ENCODE results near the gene PARD6A. TPM values are rescaled to one million over a fixed set of nuclear protein-coding genes. Genes with fewer than 3 reads are reported as not detected.
A peak's percentile ranks its signal among the peaks of the same experiment; 100 is the strongest.

The PARD6A gene, protein sequence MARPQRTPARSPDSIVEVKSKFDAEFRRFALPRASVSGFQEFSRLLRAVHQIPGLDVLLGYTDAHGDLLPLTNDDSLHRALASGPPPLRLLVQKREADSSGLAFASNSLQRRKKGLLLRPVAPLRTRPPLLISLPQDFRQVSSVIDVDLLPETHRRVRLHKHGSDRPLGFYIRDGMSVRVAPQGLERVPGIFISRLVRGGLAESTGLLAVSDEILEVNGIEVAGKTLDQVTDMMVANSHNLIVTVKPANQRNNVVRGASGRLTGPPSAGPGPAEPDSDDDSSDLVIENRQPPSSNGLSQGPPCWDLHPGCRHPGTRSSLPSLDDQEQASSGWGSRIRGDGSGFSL
- total RNA-seq (6.2 TPM), polyA plus RNA-seq (10 to 100 TPM; 14.4 to 19.9 (median 18.2) TPM)

DNA sequence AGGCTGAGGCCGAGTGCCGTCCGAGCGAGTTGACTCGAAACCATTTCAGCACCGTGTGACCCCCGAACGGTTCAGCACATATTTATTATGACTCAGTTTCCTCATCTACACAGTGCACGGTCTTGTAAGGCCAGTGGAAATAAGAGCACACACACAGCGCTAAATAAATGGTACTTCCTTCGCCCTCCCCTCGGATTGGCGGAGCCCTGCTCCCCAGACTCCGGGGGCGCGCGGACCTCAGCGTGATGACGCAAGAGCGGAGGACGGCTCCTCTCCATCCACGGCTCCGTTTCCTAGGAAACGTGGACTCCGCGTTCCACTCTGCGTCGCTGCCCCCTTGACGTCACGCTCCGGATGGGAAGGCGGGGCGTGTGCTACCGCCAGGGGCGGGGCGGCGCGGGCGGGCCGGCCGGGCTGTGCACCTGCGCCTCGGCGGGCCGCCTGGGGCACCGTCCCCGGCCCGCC is at the start of gene PARD6A:
TSS of gene PARD6A (plus strand) at position 397 of the 465 bp plus-strand sequence. CDS start 79 bp downstream, outside the sequence.
- Mint-ChIP-seq H3K36me3 (peaks cover 4% of the 10 kb centered on the region), H3K4me1 (peaks cover 0 to 45% (median 20%) of the 10 kb centered on the region in 4 donors)
- H3K27ac ChIP-seq (ENCODE audit: insufficient read depth, low read length, poor library complexity, severe bottlenecking) = peak within 1 kb of the TSS; percentile 98

DNA sequence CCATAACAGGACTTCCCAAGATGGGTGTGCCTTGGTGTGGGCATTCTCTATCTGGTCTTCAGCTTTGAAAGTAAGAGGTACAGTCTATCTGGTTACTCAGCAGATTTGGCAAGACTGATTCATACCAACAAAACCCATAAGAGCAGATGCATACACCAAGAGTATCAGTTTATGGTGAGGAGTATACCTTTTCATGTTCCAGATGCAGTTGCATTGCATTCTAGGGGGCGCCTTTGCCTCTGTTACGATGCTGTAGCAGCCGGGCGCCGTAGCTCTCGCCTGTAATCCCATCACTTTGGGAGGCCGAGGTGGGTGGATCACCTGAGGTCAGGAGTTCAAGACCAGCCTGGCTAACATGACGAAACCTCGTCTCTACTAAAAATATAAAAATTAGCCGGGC is 47.0 kb upstream of the PARD6A start:
- Histone ChIP-seq H3K4me1 (ENCODE audit: control insufficient read depth, insufficient read depth, low read length, poor library complexity, severe bottlenecking) (peaks cover 3% of the 10 kb centered on the region), H3K4me3 (ENCODE audit: low read depth, low read length) (no peak overlapping the region), H3K27me3 (ENCODE audit: control insufficient read depth, insufficient read depth, low read length) (no peaks in the 10 kb centered on the region), H3K36me3 (ENCODE audit: control insufficient read depth, insufficient read depth, low read length) (peaks cover 74% of the 10 kb centered on the region), H3K9me3 (ENCODE audit: control insufficient read depth in 2 of 2, low read length in 2 of 2) (no peaks in the 10 kb centered on the region), H3K27ac (ENCODE audit: insufficient read depth, low read length, poor library complexity, severe bottlenecking) (no peak overlapping the region)
- H3K4me3 Mint-ChIP-seq = no peak overlapping the region
- peaks cover 0 to 9% (median 5%) of the 10 kb centered on the region in 4 donors for H3K4me1 Mint-ChIP-seq
- no peaks in the 10 kb centered on the region for H3K27me3 Mint-ChIP-seq
- H3K36me3 Mint-ChIP-seq = peaks cover 15% of the 10 kb centered on the region
- H3K9me3 Mint-ChIP-seq = no peaks in the 10 kb centered on the region
- ATAC-seq (ENCODE audit: low read depth in 2 of 2) = no peak
- no peak overlapping the region for H3K27ac Mint-ChIP-seq
- DNase-seq = peak in 1 of 3 donors; percentile 12

More for the DNA sequence above, at the start of gene PARD6A:
- peak within 1 kb of the TSS; percentile 94 for H3K4me3 ChIP-seq (ENCODE audit: low read depth, low read length)
- peaks cover 32% of the 10 kb centered on the region for H3K4me1 ChIP-seq (ENCODE audit: control insufficient read depth, insufficient read depth, low read length, poor library complexity, severe bottlenecking)
- DNase-seq (peak; percentile 95 to 98 (median 95)), ATAC-seq (ENCODE audit: low read depth in 2 of 2) (peak; percentile 85 to 86)
- no peaks in the 10 kb centered on the region for H3K9me3 ChIP-seq (ENCODE audit: control insufficient read depth in 2 of 2, low read length in 2 of 2)
- peaks cover 4% of the 10 kb centered on the region for H3K27me3 Mint-ChIP-seq
- H3K27ac Mint-ChIP-seq = peak within 1 kb of the TSS; percentile 90 to 98 (median 97)
- peak within 1 kb of the TSS; percentile 95 to 100 (median 96) for H3K4me3 Mint-ChIP-seq
- peaks cover 11% of the 10 kb centered on the region for H3K36me3 ChIP-seq (ENCODE audit: control insufficient read depth, insufficient read depth, low read length)
- H3K9me3 Mint-ChIP-seq = no peaks in the 10 kb centered on the region
- no peaks in the 10 kb centered on the region for H3K27me3 ChIP-seq (ENCODE audit: control insufficient read depth, insufficient read depth, low read length)

DNA sequence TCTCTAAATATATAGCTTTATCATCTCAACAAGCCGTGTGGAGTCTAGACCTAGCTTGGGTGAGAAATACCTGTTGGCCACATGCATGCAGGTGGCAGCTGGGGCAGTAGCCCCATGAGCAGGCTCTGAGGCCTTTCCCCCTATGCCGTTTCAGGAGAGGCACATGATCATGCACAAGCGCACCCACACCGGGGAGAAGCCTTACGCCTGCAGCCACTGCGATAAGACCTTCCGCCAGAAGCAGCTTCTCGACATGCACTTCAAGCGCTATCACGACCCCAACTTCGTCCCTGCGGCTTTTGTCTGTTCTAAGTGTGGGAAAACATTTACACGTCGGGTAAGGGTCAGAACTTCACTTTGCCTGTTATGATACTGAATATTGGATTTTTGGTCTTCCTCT is 32.5 kb upstream of the PARD6A start:
- no peaks in the 10 kb centered on the region for H3K27me3 ChIP-seq (ENCODE audit: control insufficient read depth, insufficient read depth, low read length)
- ATAC-seq (ENCODE audit: low read depth in 2 of 2) = no peak
- no peak overlapping the region for H3K4me3 ChIP-seq (ENCODE audit: low read depth, low read length)
- Mint-ChIP-seq H3K27me3 (no peaks in the 10 kb centered on the region), H3K36me3 (peaks cover 44% of the 10 kb centered on the region), H3K27ac (peak overlapping the region in 1 of 3 donors; percentile 78), H3K9me3 (no peaks in the 10 kb centered on the region), H3K4me3 (no peak overlapping the region), H3K4me1 (peaks cover 0 to 5% (median 1%) of the 10 kb centered on the region in 4 donors)
- no peaks in the 10 kb centered on the region for H3K9me3 ChIP-seq (ENCODE audit: control insufficient read depth in 2 of 2, low read length in 2 of 2)
- no peaks in the 10 kb centered on the region for H3K4me1 ChIP-seq (ENCODE audit: control insufficient read depth, insufficient read depth, low read length, poor library complexity, severe bottlenecking)
- DNase-seq = no peak
- no peak overlapping the region for H3K27ac ChIP-seq (ENCODE audit: insufficient read depth, low read length, poor library complexity, severe bottlenecking)
- H3K36me3 ChIP-seq (ENCODE audit: control insufficient read depth, insufficient read depth, low read length) = peaks cover 76% of the 10 kb centered on the region

DNA sequence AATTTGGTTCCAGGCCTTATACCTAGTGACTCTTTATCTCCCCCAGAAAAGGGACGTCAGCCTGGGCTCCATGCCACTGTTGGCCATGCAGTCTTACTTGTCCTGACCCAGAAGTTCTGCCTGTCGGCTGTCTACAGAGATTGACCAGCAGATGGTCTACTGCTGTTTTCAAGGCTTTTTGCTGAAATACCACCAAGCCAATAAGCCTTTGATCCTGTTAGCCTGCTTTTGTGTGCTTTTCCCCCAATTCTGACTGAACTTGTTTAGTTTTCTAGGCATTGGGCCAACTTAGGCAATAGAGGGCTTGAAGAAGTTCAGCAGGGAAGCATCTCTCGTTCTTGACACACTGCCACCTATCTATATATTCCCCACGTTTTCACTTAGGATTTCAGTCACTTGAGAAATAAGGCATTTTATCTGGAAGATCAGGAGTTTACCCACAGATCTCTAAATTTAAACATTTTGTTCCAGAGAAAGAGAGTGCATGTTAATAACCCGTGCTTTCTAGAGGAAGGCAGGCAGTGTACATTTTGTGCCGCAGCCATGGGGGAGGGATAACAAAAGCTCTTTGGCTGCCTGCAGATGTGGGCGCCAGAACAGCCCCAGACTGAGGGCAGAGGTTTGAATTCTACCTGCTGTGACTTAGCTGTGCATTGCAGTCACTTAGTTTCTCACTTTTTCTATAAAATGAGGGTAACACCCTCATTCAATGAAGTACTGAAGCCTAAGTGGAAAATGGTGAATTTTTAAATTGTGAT is 28.2 kb upstream of the PARD6A start:
- Histone ChIP-seq H3K9me3 (ENCODE audit: control insufficient read depth in 2 of 2, low read length in 2 of 2) (no peaks in the 10 kb centered on the region), H3K4me1 (ENCODE audit: control insufficient read depth, insufficient read depth, low read length, poor library complexity, severe bottlenecking) (no peaks in the 10 kb centered on the region), H3K27me3 (ENCODE audit: control insufficient read depth, insufficient read depth, low read length) (no peaks in the 10 kb centered on the region), H3K36me3 (ENCODE audit: control insufficient read depth, insufficient read depth, low read length) (peaks cover 80% of the 10 kb centered on the region), H3K27ac (ENCODE audit: insufficient read depth, low read length, poor library complexity, severe bottlenecking) (no peak overlapping the region), H3K4me3 (ENCODE audit: low read depth, low read length) (no peak overlapping the region)
- Mint-ChIP-seq H3K27me3 (no peaks in the 10 kb centered on the region), H3K4me1 (peaks cover 0 to 5% (median 1%) of the 10 kb centered on the region in 4 donors), H3K4me3 (no peak overlapping the region), H3K9me3 (no peaks in the 10 kb centered on the region), H3K27ac (peak overlapping the region; percentile 37 to 63 (median 47)), H3K36me3 (peaks cover 34% of the 10 kb centered on the region)
- DNase-seq (no peak), ATAC-seq (ENCODE audit: low read depth in 2 of 2) (no peak)

DNA sequence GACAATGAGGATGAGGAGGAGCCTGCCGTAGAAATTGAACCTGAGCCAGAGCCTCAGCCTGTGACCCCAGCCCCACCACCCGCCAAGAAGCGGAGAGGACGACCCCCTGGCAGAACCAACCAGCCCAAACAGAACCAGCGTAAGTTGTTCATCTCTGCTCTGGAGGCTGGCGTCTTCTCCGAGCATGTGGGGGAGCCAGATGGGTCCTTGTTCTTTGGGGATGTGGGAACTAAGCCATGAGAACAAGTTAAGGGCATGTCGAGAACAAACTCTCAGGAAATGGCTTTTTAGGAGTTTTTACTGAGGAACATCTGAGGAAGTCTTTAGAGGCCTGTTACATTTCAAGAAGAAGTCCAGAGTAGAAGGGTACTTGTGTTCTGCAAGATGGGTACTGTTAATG is 24.0 kb upstream of the PARD6A start:
- ATAC-seq (ENCODE audit: low read depth in 2 of 2) = no peak
- Histone ChIP-seq H3K27ac (ENCODE audit: insufficient read depth, low read length, poor library complexity, severe bottlenecking) (no peak overlapping the region), H3K27me3 (ENCODE audit: control insufficient read depth, insufficient read depth, low read length) (no peaks in the 10 kb centered on the region), H3K4me3 (ENCODE audit: low read depth, low read length) (no peak overlapping the region), H3K9me3 (ENCODE audit: control insufficient read depth in 2 of 2, low read length in 2 of 2) (no peaks in the 10 kb centered on the region), H3K36me3 (ENCODE audit: control insufficient read depth, insufficient read depth, low read length) (peaks cover 65% of the 10 kb centered on the region), H3K4me1 (ENCODE audit: control insufficient read depth, insufficient read depth, low read length, poor library complexity, severe bottlenecking) (no peaks in the 10 kb centered on the region)
- Mint-ChIP-seq H3K36me3 (peaks cover 36% of the 10 kb centered on the region), H3K4me3 (no peak overlapping the region), H3K9me3 (no peaks in the 10 kb centered on the region), H3K4me1 (no peaks in the 10 kb centered on the region), H3K27me3 (no peaks in the 10 kb centered on the region), H3K27ac (no peak overlapping the region)
- DNase-seq = no peak

DNA sequence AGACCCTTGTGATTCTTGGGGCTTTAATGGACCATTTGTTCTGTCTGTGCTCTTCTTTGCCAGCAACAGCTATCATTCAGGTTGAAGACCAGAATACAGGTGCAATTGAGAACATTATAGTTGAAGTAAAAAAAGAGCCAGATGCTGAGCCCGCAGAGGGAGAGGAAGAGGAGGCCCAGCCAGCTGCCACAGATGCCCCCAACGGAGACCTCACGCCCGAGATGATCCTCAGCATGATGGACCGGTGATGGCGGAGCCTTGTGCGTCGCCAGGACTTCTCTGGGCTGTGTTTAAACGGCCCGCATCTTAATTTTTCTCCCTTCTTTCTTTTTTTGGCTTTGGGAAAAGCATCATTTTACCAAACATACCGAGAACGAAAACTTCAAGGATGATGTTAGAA is 23.1 kb upstream of the PARD6A start:
- no peaks in the 10 kb centered on the region for H3K9me3 Mint-ChIP-seq
- no peaks in the 10 kb centered on the region for H3K4me1 Mint-ChIP-seq
- Histone ChIP-seq H3K27me3 (ENCODE audit: control insufficient read depth, insufficient read depth, low read length) (no peaks in the 10 kb centered on the region), H3K4me1 (ENCODE audit: control insufficient read depth, insufficient read depth, low read length, poor library complexity, severe bottlenecking) (no peaks in the 10 kb centered on the region), H3K9me3 (ENCODE audit: control insufficient read depth in 2 of 2, low read length in 2 of 2) (no peaks in the 10 kb centered on the region), H3K27ac (ENCODE audit: insufficient read depth, low read length, poor library complexity, severe bottlenecking) (no peak overlapping the region), H3K4me3 (ENCODE audit: low read depth, low read length) (no peak overlapping the region), H3K36me3 (ENCODE audit: control insufficient read depth, insufficient read depth, low read length) (peaks cover 55% of the 10 kb centered on the region)
- peak overlapping the region in 1 of 4 donors; percentile 47 for H3K4me3 Mint-ChIP-seq
- DNase-seq = no peak
- ATAC-seq (ENCODE audit: low read depth in 2 of 2) = no peak
- no peak overlapping the region for H3K27ac Mint-ChIP-seq
- peaks cover 29% of the 10 kb centered on the region for H3K36me3 Mint-ChIP-seq
- H3K27me3 Mint-ChIP-seq = no peaks in the 10 kb centered on the region

DNA sequence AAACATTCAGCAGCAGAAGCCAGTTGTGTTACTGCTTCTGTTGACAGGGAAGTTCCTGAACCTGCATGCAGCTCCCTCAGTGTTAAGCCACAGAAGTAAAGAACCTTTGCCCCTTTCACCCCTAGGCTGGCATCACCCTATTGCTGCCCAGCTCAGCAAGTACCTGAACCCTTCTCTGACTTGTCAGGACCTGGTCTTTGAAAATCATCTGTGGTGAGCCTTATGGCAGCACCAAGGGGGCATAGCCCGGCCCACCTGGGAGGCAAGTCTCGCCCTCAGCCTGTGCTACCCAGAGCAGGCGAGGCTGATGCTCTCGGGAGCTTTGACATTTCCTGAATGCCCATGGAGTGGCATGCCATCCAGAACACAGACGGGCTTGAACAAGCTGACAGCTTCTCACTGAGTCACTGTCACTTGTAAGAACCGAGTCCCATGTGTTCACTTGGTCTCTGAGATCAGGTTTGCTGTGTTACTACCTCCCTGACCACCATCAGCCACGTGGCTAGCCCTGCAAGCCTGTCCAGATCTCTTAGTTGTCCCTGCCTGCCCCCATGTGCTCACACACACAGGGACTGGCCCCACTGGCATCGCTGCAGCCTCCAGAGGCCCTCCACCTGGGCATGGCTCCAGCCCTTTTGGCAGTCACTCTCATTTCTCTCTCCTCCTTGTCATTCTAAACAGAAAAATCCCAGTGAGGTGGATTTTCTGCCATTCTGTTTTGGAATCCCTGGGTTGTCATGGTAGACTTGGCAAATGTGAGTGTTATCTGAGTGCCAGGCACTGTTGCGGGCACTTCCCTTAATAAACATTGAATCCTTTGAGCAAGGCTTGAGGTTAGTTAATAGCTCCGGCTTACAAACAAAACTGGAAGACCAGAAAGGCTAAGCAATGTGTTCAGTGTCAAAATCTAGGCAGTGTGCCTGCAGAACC is 18.7 kb upstream of the PARD6A start:
- H3K27me3 ChIP-seq (ENCODE audit: control insufficient read depth, insufficient read depth, low read length) = no peaks in the 10 kb centered on the region
- Mint-ChIP-seq H3K36me3 (peaks cover 16% of the 10 kb centered on the region), H3K27me3 (no peaks in the 10 kb centered on the region)

More for the DNA sequence above, 18.7 kb upstream of the PARD6A start:
- H3K9me3 Mint-ChIP-seq = no peaks in the 10 kb centered on the region
- no peak overlapping the region for H3K4me3 Mint-ChIP-seq
- no peak for DNase-seq
- Histone ChIP-seq H3K9me3 (ENCODE audit: control insufficient read depth in 2 of 2, low read length in 2 of 2) (no peaks in the 10 kb centered on the region), H3K36me3 (ENCODE audit: control insufficient read depth, insufficient read depth, low read length) (peaks cover 26% of the 10 kb centered on the region), H3K4me3 (ENCODE audit: low read depth, low read length) (no peak overlapping the region), H3K4me1 (ENCODE audit: control insufficient read depth, insufficient read depth, low read length, poor library complexity, severe bottlenecking) (peaks cover 21% of the 10 kb centered on the region), H3K27ac (ENCODE audit: insufficient read depth, low read length, poor library complexity, severe bottlenecking) (no peak overlapping the region)
- no peak overlapping the region for H3K27ac Mint-ChIP-seq
- H3K4me1 Mint-ChIP-seq = peaks cover 0 to 21% (median 1%) of the 10 kb centered on the region in 4 donors
- no peak for ATAC-seq (ENCODE audit: low read depth in 2 of 2)
